ENCODE measurements around the gene SLC7A9. TPM values are rescaled to one million over a fixed set of nuclear protein-coding genes. Genes with fewer than 3 reads are reported as not detected.

The SLC7A9 gene
- total and polyA plus RNA-seq, 4 donors, result 6.8 to 16.3 (median 9.8) TPM

DNA sequence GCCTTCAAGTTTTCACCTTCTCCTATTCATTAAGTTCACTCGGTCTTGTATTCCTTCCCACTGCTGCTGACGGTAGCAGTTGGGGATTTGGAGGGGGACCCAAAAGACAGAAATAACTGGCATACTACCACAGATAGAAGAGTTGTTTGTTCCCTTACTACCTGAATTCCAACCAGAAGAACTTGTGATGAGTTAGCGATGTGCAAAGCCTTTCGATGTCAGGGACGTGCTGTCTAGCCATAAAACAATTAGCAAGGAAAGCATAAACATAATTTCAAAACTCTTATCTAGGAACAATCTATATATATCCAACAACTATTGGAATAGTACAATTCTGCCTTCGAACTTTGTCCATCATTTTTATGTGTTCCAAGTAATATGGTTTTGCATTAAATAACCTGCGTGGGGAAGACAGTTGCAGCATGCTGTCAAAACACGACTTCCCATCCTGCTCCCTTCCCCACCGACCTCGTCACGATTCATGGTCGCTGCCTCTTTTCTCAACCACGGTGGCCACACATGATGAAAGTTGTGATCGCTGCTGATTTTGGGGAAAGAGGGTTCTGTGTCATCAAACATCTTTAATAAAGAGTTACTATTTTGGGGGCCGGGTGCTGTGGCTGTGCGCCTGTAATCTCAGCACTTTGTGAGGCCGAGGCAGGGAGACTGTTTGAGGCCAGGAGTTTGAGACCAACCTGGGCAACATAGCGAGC lies 3.8 kb upstream of the SLC7A9 start:
- H3K9ac ChIP-seq (ENCODE audit: low read depth in 1 of 2, low read length in 2 of 2), result no peak overlapping the region
- no peaks in the 10 kb centered on the region for H3K9me3 ChIP-seq (ENCODE audit: control insufficient read depth in 4 of 4, low read length in 3 of 4)
- DNase-seq (ENCODE audit: low spot score), result no peak

More for the DNA sequence above, 3.8 kb upstream of the SLC7A9 start:
- no peak for TF ChIP-seq HNF4A (conservative IDR thresholded peaks at IDR 0.05)
- TF ChIP-seq, protein P1, sequence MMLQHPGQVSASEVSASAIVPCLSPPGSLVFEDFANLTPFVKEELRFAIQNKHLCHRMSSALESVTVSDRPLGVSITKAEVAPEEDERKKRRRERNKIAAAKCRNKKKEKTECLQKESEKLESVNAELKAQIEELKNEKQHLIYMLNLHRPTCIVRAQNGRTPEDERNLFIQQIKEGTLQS (IDR thresholded peaks at IDR 0.05), result no peak
- no peak for TF ChIP-seq FOXA2 (IDR thresholded peaks at IDR 0.05)
- no peak for TF ChIP-seq REST (IDR thresholded peaks at IDR 0.05)
- TF ChIP-seq GABPA (IDR thresholded peaks at IDR 0.05 in 1 of 2, conservative IDR thresholded peaks at IDR 0.05 in 1 of 2), result no peak
- TF ChIP-seq FOXA1 (IDR thresholded peaks at IDR 0.05), result no peak
- TF ChIP-seq NR2F2 (IDR thresholded peaks at IDR 0.05), result no peak
- TF ChIP-seq TAF1 (conservative IDR thresholded peaks at IDR 0.05), result no peak
- TF ChIP-seq MAX (IDR thresholded peaks at IDR 0.05), result no peak
- TF ChIP-seq SP1 (IDR thresholded peaks at IDR 0.05), result no peak
- no peak for TF ChIP-seq RXRA (IDR thresholded peaks at IDR 0.05)
- TF ChIP-seq, protein P2, sequence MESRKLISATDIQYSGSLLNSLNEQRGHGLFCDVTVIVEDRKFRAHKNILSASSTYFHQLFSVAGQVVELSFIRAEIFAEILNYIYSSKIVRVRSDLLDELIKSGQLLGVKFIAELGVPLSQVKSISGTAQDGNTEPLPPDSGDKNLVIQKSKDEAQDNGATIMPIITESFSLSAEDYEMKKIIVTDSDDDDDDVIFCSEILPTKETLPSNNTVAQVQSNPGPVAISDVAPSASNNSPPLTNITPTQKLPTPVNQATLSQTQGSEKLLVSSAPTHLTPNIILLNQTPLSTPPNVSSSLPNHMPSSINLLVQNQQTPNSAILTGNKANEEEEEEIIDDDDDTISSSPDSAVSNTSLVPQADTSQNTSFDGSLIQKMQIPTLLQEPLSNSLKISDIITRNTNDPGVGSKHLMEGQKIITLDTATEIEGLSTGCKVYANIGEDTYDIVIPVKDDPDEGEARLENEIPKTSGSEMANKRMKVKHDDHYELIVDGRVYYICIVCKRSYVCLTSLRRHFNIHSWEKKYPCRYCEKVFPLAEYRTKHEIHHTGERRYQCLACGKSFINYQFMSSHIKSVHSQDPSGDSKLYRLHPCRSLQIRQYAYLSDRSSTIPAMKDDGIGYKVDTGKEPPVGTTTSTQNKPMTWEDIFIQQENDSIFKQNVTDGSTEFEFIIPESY (IDR thresholded peaks at IDR 0.05), result no peak
- no peak for TF ChIP-seq HNF4G (IDR thresholded peaks at IDR 0.05)
- TF ChIP-seq YY1 (IDR thresholded peaks at IDR 0.05), result no peak
- TF ChIP-seq EGR1 (IDR thresholded peaks at IDR 0.05; ENCODE audit: low read depth in 2 of 2), result no peak
- no peak for TF ChIP-seq RAD21 (IDR thresholded peaks at IDR 0.05)
- TF ChIP-seq, protein P3, sequence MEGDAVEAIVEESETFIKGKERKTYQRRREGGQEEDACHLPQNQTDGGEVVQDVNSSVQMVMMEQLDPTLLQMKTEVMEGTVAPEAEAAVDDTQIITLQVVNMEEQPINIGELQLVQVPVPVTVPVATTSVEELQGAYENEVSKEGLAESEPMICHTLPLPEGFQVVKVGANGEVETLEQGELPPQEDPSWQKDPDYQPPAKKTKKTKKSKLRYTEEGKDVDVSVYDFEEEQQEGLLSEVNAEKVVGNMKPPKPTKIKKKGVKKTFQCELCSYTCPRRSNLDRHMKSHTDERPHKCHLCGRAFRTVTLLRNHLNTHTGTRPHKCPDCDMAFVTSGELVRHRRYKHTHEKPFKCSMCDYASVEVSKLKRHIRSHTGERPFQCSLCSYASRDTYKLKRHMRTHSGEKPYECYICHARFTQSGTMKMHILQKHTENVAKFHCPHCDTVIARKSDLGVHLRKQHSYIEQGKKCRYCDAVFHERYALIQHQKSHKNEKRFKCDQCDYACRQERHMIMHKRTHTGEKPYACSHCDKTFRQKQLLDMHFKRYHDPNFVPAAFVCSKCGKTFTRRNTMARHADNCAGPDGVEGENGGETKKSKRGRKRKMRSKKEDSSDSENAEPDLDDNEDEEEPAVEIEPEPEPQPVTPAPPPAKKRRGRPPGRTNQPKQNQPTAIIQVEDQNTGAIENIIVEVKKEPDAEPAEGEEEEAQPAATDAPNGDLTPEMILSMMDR (IDR thresholded peaks at IDR 0.05; ENCODE audit: low read depth, low read length, missing input control), result no peak
- 84% methylated on average over 18 of the region's 18 CpGs for WGBS
- Histone ChIP-seq H3K4me3 (ENCODE audit: low read depth in 1 of 3, low read length in 3 of 3) (no peak overlapping the region), H3K4me1 (ENCODE audit: control insufficient read depth in 4 of 4, insufficient read depth in 4 of 4, low read length in 3 of 4) (peaks cover 3 to 16% (median 8%) of the 10 kb centered on the region in 4 donors), H3K27me3 (ENCODE audit: control insufficient read depth in 4 of 4, insufficient read depth in 4 of 4, low read length in 3 of 4) (no peaks in the 10 kb centered on the region), H3K36me3 (ENCODE audit: control insufficient read depth in 4 of 4, insufficient read depth in 3 of 4, low read depth in 1 of 4, low read length in 3 of 4) (no peaks in the 10 kb centered on the region), H3K27ac (ENCODE audit: low read depth in 1 of 2, low read length in 2 of 2) (no peak overlapping the region)

All from liver (tissue), 9 donors.